C4-2B (cell line): ENCODE data around the gene GALNT2.

Source experiments
- H3K27ac ChIP-seq: fragments of 450-650 bp; 2 replicates; pipeline ENCODE4 v1.5.1; 2017
- CTCF ChIP-seq: fragments of 450-650 bp; conservative IDR thresholded peaks from 2 replicates; pipeline ENCODE4 v1.5.1; 2017; ENCODE audit warnings: mild to moderate bottlenecking
- ZFX ChIP-seq: fragments of 450-650 bp; IDR thresholded peaks from 2 replicates; pipeline ENCODE4 v1.6.1; 2017

GALNT2 gene

GRCh38 chr1:230062521-230062920, 4.5 kb upstream of the GALNT2 start:
- TF ChIP-seq ZFX = no peak
- TF ChIP-seq CTCF = no peak
- no peak overlapping the region for H3K27ac ChIP-seq

- TF ChIP-seq CTCF = no peak
- TF ChIP-seq ZFX = no peak
- H3K27ac ChIP-seq = no peak overlapping the region
These were observed 2.8 kb upstream of the GALNT2 start for GRCh38 chr1:230064283-230064682.

GRCh38 chr1:230065161-230065560, 1.9 kb upstream of the GALNT2 start:
- H3K27ac ChIP-seq = no peak overlapping the region
- TF ChIP-seq CTCF = no peak
- TF ChIP-seq ZFX = no peak

GRCh38 chr1:230065571-230065970, 1.5 kb upstream of the GALNT2 start:
- H3K27ac ChIP-seq = no peak overlapping the region
- TF ChIP-seq ZFX (no peak), CTCF (no peak)

- H3K27ac ChIP-seq = peak overlapping the region; percentile 82
- TF ChIP-seq ZFX = no peak
- TF ChIP-seq CTCF = no peak
These were observed 1.0 kb upstream of the GALNT2 start for GRCh38 chr1:230066031-230066430.

- TF ChIP-seq ZFX (no peak), CTCF (no peak)
- H3K27ac ChIP-seq = peak overlapping the region; percentile 82
These were observed 407 bp downstream of the GALNT2 start for GRCh38 chr1:230067419-230067870.

- peak overlapping the region; percentile 82 for H3K27ac ChIP-seq
- peak; percentile 61 for TF ChIP-seq ZFX
- no peak for TF ChIP-seq CTCF
These were observed 1.0 kb downstream of the GALNT2 start for GRCh38 chr1:230067871-230068620.
